HG02943 (cell line): ENCODE measurements around the gene FGD5.

Source experiments
- ATAC-seq: cut with Tn5 transposase; IDR thresholded peaks from one replicate; pipeline ENCODE4 v1.9.1; 2021; ENCODE audit warnings: mild to moderate bottlenecking, low read depth, moderate library complexity; ENCODE audit not compliant: unreplicated experiment

The FGD5 gene

DNA sequence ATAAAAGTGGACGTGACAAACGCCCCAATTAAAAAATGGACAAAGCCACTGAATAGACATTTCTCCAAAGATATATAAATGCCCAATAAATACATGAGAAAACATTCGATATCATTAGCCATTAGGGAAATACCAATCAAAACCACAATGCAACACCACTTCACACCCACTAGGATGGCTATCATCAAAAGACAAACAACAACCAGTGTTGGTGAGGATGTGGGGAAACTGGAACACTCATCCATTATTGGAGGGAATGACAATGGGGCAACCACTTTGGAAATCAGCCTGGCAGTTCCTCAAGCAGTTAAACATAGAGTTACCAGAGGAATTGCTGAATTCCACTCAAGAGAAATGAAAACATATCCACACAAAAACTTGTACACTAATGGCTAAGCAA is 32.4 kb upstream of the FGD5 start:
- no peak for ATAC-seq

DNA sequence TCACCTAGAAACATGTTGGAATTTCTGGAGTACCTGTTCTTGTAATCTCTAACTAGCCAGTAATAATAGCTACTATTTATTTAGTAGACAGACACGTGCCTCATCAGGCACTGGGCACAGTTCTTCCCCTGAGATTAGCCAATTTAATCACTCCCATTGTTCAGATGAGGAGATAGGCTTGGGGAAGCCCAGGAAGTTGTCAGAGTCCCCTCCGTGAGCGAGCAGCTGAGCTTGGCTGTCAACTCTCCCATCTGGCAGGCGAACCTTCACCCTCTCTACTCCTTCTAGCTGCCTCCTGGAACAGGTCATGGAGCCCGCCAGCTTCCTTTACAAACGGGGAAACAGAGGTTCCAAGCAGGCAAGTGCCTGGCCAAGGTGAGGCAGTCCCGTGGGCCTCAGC is 31.1 kb upstream of the FGD5 start:
- ATAC-seq = no peak

DNA sequence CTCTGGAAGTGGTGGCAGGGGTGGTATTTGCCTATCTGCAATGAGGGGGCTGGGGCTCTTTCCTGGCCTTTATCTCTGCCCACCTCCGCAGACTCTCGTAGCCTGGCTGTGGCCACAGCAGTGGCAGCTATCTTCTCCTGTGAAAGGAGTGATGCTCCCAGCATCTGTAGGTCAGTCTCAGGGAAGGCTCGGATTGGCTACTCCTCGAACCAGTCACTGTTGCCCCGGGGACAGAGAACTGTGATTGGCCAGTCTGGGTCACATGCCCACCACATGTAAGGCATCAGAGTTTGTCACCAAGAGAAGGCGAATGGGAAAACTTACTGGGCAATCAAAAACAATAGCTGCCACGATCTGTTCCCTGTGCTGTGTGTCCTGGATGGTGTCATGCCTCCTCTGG is 30.1 kb upstream of the FGD5 start:
- no peak for ATAC-seq

DNA sequence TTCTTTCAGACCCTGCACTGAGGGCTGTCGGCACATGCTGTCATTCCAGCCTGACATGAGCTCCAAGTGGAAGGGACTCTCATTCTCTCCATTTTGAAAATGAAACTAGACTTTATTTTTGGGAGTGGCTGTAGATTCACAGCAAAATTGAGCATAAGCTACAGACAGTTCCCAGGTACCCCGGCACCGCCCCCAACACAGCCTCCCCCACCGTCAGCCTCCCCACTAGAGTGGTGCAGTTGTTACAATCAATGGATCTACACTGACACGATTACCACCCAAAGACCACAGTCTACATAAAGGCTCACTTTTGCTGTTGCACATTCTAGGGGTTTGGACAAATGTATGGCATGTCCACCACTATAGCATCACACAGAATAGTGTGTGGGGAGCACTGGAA is 29.5 kb upstream of the FGD5 start:
- no peak for ATAC-seq

DNA sequence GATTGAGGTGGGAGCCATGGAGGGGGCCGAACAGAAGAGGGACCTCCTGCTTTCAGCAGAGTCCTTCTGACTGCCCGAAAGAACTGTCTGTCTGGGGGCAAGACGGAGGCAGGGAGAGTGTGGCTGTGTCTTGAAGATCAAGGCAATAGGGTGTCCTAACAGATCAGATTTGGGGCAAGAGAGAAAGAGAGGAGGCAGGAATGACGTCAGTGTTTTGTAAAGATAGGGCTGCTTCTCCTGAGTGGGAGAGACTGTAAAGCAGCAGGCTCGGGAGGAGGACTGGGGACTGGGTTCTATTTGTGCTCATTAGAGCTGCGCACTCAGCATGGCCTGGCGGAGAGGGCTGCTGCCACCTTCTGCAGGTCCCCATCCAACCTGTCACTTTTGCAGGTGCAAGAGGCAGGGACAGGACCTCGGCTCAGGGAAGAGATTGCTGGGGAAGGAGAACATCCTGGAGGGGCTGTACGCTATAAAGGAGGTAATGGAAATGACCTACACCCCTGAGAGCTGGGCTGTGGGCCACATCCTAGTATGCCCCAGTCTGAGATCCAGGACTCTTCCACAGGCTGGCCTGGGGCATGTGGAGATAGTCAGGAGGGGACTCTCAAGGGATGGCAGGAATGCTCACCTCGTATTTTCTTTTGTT is 29.0 kb upstream of the FGD5 start:
- no peak for ATAC-seq

DNA sequence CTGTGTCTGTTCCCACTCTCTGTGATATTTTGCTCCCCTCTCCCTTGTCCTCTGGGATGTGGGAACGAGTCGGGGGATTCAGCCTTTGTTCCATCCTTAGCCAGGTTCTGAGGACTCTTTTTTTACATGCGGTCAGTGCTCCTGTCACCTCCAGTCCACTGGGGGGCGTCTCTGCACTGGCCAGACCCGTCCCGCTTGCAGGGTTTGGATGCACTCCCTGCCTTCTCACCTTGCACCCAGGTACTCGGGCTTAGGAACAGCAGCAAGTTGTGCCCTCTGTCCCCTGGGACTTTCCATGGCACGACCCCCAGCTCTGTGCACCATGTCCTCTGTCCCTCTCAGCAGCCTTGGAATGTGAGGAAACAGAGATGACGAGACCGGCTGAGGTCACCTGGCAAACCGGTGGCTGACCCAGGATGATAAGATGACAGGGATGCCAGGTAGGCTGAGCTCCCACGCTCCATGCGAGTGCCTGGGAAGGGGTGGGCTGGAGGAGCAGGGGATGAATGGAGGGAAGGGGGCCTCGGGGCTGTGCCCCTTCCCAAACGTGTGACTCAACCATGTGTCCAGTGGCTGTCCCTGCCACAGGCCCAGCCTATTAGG is 27.3 kb upstream of the FGD5 start:
- ATAC-seq = no peak

DNA sequence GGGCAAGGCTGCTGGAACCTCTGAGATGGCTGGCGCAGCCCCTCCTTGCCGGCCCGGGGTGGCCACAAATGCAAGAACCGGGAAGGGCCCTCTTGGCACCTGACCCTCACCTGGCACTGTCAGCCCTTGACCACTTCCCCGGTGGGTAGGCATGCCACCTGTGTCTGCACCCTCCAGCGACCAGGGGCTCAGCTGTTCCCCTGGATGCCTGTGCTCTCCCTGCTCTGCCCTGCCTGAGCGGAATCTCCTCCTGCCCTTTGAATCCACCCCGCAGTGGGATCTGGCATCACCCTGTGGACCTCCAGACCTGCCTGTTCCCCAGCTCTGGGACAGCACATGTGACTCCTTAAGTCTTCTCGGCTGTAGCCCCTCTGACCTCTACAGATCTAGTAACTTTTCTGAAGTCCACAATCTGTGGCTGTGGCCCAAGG is 26.1 kb upstream of the FGD5 start:
- no peak for ATAC-seq

DNA sequence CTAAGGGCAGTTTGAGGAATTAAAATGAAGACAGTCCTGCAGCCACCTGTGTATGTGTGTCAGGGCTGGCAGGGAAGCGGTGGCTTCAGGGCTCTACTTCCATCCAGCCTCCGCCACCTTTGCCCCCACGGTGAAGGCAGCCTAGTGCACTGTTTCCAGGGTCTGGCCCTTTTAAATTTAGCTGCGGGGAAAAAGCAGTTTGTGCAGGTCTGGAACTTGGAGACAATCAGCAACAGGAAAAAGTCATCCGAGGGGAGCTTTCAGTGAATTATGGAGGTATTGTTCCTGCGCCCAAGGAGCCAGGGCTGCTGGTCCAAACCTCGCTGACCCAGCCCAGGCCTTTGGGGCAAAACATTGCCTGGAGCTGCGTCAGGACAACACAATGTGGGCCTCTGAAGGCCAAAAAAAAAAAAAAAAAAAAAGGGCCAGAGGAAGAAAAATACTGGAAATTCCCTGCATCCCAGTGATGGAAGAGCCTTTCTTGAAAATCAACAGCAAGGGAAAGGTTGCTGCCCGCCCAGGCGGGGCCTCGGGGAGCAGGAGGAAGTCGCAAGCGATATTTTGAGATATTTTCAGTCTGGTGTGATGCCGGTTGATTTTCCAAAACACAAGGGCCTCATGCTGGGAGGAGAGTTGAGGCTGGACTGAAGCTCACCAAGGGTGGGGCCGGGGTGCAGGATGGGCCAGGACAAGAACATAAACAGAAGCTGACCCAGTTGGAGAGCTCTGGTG is 25.5 kb upstream of the FGD5 start:
- no peak for ATAC-seq

DNA sequence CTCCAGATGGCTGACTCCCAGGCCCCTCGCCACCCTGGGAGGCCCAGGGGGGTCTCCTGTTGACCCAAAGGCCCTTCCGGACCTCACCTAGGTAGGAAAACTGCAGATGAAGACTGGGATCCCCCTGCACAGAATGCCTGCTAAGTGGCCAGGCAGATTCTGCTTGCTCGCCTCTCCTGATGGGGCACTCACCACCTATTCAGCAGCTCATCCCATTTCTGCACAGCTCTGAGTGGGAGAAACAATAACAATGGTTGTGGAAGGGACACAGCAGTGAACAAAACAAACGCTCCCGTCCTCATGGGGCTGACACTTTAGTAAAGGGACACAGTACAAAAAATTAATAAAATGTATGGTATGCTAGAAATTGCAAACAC is 24.9 kb upstream of the FGD5 start:
- ATAC-seq = no peak

DNA sequence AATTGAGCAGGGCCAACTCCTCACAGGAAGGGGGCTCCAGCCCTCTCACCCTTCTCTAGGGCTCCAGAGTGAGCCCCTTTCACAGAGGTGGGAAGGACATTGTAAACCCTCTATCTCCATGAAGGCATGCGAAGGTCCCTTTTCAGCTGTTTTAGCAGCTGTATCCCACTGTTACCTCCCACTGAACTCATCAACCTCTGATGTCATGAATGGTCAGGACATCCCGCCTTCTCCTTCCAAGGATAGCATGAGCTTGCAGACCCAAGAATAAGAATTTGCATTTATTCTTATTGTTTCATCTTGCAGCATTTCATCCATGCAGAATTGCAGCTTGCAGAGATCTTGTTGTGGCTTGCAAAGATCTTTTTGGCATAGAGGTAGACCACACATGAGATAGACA is 24.3 kb upstream of the FGD5 start:
- ATAC-seq = no peak

DNA sequence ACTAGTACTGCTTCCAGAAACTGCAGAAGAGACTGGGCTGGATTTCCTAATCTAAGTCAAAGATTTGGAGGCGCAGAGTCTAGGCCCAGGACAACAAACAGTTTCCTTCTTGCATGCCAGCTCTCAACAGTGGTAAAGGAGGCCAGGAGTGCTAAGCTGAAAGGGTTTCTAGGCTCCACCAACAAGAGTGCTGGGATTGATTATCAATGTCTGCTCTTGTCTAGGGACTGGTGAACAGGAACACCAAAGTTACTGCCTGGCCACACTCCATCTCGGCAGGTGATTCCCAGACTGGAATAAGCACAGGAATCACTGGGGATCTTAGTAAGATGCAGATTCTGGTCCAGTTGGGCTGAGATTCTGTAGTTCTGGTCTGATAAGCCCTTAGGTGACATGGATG is 22.8 kb upstream of the FGD5 start:
- ATAC-seq = no peak

DNA sequence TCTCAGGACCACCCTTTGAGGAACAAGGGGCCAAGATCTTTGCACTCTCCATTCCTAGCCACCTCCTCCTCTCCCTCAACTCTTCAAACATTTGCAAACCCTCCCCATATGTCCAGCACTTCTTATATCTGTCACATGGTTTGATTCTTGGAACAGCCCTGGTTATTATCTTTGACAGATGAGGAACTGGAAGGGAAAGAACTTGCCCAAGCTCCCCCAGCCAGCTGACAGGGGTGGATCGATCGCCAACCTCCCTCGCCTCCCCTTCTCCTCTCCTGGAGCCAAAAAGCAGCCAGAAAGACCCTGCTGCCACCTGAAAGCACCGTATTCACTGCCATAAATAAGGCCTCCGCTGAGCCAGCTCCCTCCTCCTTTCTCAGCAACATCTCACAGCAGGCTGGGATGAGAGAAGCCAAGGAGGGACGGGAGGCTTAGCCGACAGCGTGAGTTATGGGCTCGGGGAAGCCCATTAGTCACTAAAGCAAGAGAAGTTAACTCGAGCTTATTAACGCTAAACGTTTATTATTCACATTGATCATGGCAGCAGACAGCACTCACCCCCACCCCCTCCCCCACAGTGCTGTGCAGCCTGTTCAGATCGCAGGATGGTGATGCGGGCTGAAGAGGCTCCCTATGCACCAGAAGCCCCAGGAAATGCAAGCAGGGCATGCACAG is 22.2 kb upstream of the FGD5 start:
- no peak for ATAC-seq

DNA sequence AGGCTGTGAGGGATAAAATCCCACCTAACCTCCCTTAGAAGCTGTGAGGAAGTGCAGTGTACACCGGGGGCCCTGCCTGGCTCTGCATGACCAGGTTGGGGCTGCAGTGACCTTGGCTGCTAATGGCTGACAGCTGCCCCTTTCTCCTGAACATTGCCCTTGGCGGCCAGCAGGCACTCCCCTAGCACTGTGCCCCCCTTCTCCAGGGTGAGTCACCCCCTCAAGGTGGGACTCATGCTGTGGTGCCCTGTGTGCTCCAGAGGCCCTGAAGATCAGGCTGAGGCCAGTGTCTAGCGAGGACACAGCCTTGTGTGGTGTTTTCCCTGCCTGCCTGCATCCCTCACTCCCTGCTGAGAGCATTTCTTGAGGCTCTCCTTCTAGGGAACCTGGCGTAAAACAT is 21.0 kb upstream of the FGD5 start:
- no peak for ATAC-seq

DNA sequence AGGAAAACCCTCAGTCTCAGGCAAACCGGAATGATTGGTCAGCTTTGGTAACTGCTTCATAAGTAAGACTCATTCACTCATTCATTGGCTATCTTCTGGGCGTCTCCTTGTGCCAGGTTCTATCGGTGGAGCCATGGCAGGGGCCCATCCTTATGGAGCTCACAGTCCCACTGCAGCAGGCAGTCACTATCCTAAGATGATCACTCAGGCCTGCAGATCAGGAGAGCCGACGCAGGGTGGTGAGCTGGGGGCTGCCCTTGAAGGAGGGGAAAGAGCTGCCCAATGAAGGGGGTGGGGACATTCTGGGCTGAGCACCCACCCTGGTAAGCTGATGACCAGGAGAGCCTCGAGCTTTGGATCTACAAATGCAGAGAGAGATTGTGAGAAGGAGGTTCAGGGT is 20.5 kb upstream of the FGD5 start:
- no peak for ATAC-seq

DNA sequence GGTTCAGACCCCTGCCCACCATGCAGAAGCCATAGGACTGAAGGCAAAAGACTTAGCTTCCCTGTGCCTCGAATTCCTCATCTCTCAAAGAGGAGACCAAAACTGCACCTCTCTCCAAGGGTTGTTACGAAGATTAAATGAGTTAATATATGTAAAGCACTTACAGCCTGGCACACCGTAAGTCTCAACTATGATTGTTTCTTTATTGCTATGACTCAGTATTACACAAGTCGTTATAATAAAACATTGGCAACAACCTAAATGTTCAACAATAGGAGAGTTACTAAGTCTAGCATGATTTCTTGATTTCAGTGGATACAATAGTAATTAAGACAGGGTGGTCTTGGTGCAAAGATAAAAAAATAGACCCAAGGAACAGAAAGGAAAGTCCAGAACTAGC is 19.6 kb upstream of the FGD5 start:
- ATAC-seq = no peak

DNA sequence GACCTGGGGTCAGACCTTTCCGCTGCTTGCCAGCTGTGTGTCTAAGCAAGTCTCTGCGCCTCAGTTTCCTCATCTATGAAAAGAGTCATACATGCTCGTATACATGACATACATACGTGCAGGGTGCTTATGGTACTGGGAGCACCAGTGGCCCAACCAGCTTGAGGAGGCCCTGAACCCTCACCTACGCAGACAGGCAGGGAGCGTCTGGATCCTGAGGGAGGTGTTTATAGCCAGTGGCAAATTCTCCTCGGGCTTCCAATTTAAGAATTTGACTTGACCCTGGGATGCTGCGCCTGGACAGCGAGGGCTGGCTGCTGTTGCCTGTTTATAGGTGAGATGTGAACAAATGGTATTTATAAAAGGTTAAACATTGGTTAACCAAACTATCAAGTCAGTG is 17.7 kb upstream of the FGD5 start:
- no peak for ATAC-seq

DNA sequence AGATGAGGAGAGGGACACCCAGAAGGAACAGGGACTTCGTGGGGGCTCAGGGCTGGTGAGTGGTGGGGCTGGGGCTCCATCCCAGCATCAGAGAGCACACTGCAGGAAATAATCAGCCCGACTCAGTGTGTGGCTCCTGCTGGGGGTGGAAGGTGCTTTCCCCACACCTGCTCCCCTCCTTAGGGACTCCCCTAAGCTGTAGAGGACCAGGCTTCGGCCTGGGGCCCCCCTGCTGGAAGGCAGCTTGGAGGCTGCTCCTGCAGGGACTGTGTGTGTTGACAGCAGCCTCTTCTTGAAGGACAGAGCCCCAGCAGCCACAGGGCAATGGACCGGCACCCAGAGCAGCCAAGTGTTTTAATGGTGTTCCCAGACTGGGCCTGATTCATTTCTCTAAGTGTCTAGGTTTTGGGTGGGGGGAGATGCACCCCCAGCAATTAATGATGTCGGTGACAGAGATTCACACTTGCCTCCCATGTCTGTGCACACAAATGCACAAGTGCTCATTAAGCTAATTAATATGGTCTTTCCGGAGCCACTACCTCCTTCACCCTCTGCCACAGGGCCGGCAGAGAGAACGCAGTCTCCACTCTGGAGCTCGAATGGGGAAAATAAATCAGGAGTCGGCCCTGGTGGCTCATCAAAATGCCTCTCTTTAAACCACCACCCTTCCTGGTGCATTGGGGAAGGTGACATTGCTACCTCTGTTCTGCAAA is 16.9 kb upstream of the FGD5 start:
- no peak for ATAC-seq

DNA sequence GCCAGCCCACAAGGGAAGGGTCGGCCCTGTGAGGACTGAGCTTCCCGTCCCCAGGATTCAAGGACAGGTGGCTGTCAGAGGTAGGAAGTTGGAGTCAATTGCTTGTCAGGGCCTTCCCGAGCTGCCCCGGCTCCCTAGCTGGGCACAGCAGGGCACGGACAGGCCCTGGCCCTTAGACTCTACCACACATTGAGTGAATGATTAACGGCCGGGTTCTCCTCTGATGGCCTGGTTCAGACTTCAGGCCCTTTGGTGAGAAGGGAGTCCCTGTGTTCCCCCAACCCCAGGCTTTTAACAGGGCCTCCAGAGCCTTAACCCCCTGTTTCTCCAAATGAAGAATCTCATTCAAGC is 16.4 kb upstream of the FGD5 start:
- ATAC-seq = no peak

DNA sequence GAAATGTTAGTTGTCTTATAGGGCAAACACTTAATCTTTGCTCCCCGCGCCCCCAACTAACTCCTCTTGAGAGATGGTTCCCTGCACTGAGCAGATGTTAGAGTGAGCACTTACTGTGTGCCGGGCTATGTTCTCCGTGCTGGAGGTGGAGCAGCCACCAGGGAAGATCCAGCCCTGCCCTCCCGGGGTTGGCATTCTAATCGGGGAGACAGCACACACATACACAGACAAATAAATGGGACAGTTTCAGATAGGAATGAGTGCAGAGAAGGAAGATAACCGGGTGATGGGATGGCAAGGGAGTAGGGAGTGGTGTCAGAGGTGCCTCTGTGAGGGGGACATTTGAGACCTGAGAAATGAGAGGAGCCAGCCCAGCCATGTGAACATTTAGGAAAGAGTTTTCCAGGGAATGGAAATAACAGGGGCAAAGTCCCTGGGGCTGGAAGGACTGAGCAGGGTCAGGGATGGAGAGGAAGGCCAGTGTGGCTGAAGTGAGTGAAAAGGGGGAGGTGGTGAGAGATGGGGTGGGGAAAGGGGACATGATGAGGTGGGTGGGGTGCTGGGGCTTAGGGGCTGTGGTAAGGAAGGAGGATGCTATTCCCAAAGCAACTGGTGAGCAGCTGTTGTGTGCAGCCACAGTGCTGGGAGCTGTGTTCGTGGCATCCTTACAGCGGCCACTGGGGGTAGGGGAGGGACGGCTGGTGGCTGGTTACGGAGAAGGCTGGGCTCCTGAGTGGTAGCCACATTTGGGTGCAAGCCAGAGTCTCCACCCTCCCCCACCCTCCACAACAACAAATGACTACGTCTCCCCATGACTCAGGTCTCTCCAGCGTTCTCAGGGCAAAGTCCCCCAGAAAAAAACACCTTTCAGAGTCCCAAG is 15.4 kb upstream of the FGD5 start:
- ATAC-seq = no peak
